Stimulated activated CD4-positive, alpha-beta T cell treated with anti-CD3 and anti-CD28 coated beads, Interleukin-1b, Interleukin-23, amount 100 ng/mL, for 4 hours (primary cell): ENCODE measurements around the gene CXADR.

Experiments used
- DNase-seq, 2 donors: peaks; one replicate each; pipeline ENCODE4 v3.0.0-alpha.2; 2020; ENCODE audit warnings: low read depth in 2 of 2

CXADR gene

GRCh38 chr21:17539743-17540341 is 27.0 kb downstream of the CXADR start:
- DNase-seq: no peak

DNA sequence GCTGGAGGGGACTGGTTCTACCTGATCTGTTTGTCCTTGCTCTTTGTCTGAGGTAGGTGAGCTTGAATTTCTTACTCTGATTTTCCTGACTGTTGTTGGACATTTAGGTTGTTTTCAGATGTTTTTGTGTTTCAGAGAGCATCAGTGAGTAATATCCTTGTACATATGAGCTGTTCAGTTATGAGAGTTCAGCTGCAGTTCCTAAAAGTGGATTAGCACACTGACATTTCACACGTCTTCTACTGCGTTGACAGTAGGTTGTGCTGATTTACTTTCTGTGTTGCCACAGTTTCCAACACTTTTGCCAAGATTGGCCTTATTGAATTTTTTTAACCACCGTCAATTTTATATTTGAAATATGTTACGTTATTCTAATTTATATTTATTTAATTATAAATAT is 27.7 kb downstream of the CXADR start:
- DNase-seq: no peak

GRCh38 chr21:17542371-17543011 is 29.6 kb downstream of the CXADR start:
- no peak for DNase-seq

GRCh38 chr21:17545007-17545406 is 32.2 kb downstream of the CXADR start:
- DNase-seq: no peak

DNA sequence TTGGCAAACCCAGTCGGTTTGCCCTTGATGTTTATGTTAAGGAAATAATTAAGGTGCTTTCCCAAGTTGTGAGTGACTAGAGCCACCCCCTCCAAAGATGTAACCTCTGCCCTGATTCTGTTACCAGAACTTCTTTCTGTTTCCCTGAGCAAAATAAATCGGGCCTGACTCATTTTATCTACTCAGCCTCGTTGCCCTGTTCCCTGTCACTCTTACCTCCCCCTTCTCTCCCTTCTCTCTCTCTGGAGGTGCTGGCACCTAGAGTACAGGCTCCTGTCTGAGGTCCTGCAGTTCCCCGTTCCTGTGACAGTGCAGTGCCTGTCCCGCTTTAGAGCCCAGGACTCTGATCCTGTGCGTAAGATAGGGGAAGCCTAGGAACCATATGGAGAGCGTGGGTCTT is 35.4 kb downstream of the CXADR start:
- DNase-seq: no peak

- no peak for DNase-seq
These were observed 37.9 kb downstream of the CXADR start for GRCh38 chr21:17550671-17551308.

DNA sequence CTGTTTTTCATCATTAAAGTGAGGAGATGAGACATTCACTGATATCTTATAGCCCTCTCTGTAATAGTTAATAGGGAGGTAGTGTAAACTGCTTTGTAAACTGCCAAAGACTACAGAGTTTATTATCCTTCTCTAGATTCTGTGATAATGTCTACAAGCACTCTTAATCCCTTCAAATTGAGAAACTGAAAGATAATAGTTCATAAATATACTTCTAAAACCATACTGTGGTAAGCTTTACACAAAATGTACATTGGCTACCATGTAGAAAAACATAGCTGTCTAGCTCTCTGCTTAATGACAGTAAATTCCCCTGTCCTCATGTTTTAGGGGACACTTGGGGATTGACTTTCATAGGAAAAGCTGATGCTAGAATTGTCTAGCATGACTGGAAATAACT is 39.6 kb downstream of the CXADR start:
- DNase-seq: no peak

DNA sequence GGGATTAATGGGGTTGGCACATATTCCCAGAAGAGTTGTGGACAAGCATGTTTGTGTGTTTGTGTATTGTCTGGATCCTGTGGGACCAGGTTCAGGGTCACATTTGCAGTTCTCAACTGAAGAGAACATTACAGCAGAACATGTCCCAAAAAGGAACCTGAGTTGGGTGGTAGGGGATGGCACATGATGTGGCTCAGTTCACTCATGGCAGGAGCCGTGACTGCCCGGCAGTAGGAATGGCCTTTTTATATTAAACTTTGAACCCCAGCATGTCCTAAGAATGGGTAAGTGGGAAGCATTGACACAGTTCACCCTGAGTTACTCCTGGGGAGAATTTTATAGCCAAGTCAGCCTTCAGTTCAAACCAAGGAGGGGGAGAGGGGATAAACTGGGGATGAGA is 41.3 kb downstream of the CXADR start:
- no peak for DNase-seq

- no peak for DNase-seq
These were observed 42.0 kb downstream of the CXADR start for GRCh38 chr21:17554679-17555465.

GRCh38 chr21:17560377-17561025 is 47.7 kb downstream of the CXADR start:
- no peak for DNase-seq

- DNase-seq: no peak
These were observed 57.9 kb downstream of the CXADR start for GRCh38 chr21:17570786-17571185.

DNA sequence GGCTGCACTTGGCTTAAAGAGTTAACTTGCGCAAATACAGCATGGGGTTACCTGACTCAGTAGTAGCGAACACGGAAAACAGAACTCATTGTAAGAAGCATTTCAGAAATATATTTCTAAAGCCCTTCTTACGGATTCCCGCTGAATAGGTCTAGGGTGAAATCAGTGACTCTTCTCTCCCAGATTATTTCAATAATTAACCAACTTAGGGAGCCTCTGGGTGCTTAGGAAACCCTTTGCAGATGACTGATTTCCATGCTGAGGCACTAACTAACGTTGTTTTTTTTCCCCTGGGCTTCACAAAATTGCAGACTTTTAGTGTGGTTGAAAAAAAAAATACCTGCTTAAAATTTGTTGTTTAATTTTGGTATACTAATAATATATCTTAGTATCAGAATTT is 59.6 kb downstream of the CXADR start:
- no peak for DNase-seq

- no peak for DNase-seq
These were observed 62.2 kb downstream of the CXADR start for GRCh38 chr21:17575076-17575475.

- DNase-seq: no peak
These were observed 63.4 kb downstream of the CXADR start for GRCh38 chr21:17576080-17576835.

GRCh38 chr21:17577701-17578100 is 64.9 kb downstream of the CXADR start:
- DNase-seq: no peak

DNA sequence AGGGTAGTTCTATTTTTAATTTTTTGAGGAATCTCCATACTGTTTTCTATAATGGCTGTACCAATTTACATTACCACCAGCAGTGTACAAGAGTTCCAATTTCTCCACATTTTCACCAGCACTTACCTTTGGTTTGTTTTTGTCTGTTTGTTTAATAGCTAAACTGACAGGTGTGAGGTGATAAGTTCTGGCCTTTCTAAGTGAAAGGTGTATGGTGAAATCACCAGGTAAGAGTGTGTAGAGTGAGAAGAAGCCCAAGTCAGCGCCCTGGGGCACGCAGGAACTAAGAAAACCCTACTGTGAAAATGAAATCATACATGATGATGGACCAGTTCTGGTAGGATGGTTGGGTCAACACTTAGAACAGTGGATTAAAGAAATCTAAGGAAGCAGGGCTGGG is 65.3 kb downstream of the CXADR start:
- no peak for DNase-seq

- no peak for DNase-seq
These were observed 66.0 kb downstream of the CXADR start for GRCh38 chr21:17578876-17579275.

DNA sequence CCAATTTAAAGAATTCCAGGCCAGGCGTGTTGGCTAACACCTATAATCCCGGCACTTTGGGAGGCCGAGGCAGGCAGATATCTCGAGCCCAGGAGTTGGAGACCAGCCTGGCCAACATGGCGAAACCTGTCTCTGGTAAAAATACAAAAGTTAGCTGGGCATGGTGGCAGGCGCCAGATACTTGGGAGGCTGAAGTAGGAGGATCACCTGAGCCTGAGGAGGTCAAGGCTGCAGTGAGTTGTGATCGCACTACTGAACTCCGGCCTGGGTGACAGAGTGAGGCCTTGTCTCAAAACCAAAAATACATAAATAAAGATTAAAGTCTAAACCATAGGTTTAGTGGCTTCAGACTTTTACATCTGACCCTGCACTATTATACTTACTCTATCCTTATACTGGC is 67.5 kb downstream of the CXADR start:
- no peak for DNase-seq

DNA sequence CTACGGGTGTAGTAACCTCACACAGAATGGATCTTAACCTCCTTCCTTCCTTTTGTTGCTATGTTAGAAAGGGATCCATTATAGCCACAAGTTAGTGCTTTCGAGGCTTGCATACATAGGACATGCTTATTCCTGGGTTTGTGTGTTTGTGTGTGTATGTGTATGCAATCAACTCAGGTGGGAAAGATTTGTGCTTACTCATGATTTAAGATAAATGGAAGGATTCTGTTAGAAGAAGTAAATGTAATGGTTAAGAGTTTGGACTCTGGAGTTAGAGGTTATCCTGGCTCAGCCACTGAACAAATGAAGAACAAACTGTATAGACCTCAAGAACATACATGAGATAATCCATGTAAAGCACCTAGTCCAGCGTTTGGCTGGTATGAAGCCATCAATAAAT is 71.1 kb downstream of the CXADR start:
- no peak for DNase-seq

DNA sequence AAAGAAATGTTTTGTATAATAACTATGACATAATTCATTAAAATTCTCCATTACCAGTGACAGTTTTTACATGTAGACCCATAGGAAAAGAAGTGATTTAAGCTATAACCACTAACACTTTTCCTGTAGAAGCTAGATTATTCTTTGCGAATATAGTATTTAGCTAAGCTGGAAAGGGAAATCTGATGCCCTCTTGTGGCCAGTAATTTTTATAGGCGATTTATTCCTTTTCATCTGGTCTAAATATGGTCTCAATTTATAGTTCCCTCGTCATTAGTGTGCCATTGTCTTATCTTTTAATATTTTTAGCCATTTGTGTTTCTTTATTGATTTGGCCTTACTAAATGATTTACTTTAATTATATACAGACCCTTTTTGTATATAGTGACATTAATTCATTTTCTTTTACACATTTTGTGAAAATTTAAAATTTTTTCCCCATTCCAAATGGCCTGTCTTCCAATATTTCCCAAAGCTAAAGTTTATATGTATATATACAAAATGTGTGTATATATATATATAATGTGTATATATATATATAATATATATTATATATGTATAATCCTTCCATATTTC is 73.1 kb downstream of the CXADR start:
- no peak for DNase-seq

- DNase-seq: no peak
These were observed 77.6 kb downstream of the CXADR start for GRCh38 chr21:17590430-17590829.
